Urinary bladder (tissue), 4 donors: ENCODE measurements around the gene SGPP2. TPM values are rescaled to one million over a fixed set of nuclear protein-coding genes. Genes with fewer than 3 reads are reported as not detected.
A peak's percentile ranks its signal among the peaks of the same experiment; 100 is the strongest.

Experiments
- DNase-seq: peaks from one replicate; pipeline ENCODE4 v3.0.0-alpha.2; 2015; ENCODE audit errors: extremely low spot score
- H3K27ac ChIP-seq: one replicate; pipeline ENCODE4 v1.5.1; 2013; ENCODE audit warnings: low read depth, mild to moderate bottlenecking, moderate library complexity
- H3K36me3 ChIP-seq: one replicate; pipeline ENCODE4 v1.6.1; 2013; ENCODE audit warnings: mild to moderate bottlenecking, moderate library complexity; ENCODE audit not compliant: insufficient read depth
- H3K4me1 ChIP-seq: one replicate; pipeline ENCODE4 v1.6.1; 2013; ENCODE audit warnings: mild to moderate bottlenecking, moderate library complexity; ENCODE audit not compliant: insufficient read depth
- H3K4me3 ChIP-seq: one replicate; pipeline ENCODE4 v1.5.1; 2013; ENCODE audit warnings: low read depth, low read length
- WGBS: extraction: QIAGEN DNeasy Blood & Tissue Kit; methylation state at CpG from one replicate; pipeline ENCODE4 v1.1.7; 2013; 5-methylcytosine and 5-hydroxymethylcytosine counted together
- polyA plus RNA-seq: library from polyadenylated mRNA; stranded (reverse); fragments of 200-250 nt; gene quantifications from one replicate; pipeline ENCODE4 v1.2.3, GENCODE V29; 2013
- total RNA-seq: library from RNA; depleted of rRNA; stranded (reverse); fragments of >200 nt; gene quantifications from one replicate; pipeline ENCODE4 v1.2.3, GENCODE V29; 2014
- donor health status: healthy with polysubstance abuse.
- donor health status: healthy.

The SGPP2 gene
- total and polyA plus RNA-seq, 2 donors = 1.9 to 3.5 TPM

GRCh38 chr2:222544661-222545060 is 120.3 kb downstream of the SGPP2 start:
- H3K36me3 ChIP-seq = no peaks in the 10 kb centered on the region
- 75% methylated on average over 1 of the region's 1 CpG for WGBS
- H3K4me1 ChIP-seq = no peaks in the 10 kb centered on the region
- H3K4me3 ChIP-seq = no peak overlapping the region
- no peak for DNase-seq
- no peak overlapping the region for H3K27ac ChIP-seq

- DNase-seq = no peak
- WGBS = 43% methylated on average over 6 of the region's 6 CpGs
- Histone ChIP-seq H3K4me1 (no peaks in the 10 kb centered on the region), H3K4me3 (no peak overlapping the region), H3K27ac (no peak overlapping the region), H3K36me3 (no peaks in the 10 kb centered on the region)
These were observed 121.8 kb downstream of the SGPP2 start for GRCh38 chr2:222545823-222546795.

DNA sequence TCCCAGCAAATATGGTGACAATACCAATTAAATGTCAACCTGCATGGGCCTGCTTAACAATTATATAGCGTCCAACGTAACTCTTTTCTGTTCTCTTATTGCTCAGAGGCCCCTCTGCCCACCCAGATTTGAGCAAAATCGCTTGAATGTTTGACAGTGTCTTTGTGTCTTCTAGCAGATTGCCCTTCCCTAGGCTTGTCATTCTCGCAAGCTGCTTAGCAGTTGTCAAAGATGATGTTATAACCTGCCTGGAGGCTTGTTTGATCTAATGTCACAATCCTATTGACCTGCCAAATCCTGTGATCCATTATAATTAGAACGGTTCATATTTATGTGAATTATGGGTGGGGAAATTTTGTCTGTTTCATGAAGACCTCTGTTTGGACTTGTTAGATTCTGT is 122.7 kb downstream of the SGPP2 start:
- no peaks in the 10 kb centered on the region for H3K4me1 ChIP-seq
- H3K27ac ChIP-seq = no peak overlapping the region
- DNase-seq = no peak
- 81% methylated on average over 5 of the region's 5 CpGs for WGBS
- H3K4me3 ChIP-seq = no peak overlapping the region
- no peaks in the 10 kb centered on the region for H3K36me3 ChIP-seq

DNA sequence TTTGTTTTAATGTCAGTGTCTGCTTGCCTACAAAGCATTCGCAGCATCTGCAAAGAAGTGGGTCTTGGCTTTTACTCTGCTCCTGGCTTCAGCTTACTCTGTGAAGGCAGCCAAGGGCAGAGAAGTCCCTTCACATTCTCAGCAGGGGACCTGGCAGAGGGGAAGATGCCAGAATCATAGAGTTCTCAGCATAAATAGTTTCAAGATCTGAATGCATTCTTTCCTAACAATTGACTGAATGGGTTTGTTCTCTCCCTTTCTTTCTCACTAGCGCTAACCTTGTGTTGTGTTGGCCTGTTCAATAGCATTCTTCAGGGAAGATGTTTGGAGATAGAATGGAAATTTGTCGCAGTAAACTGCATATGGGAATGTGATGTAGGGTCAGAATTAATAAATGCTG is 124.6 kb downstream of the SGPP2 start:
- Histone ChIP-seq H3K36me3 (no peaks in the 10 kb centered on the region), H3K27ac (no peak overlapping the region), H3K4me3 (no peak overlapping the region), H3K4me1 (no peaks in the 10 kb centered on the region)
- 55% methylated on average over 3 of the region's 3 CpGs for WGBS
- no peak for DNase-seq

DNA sequence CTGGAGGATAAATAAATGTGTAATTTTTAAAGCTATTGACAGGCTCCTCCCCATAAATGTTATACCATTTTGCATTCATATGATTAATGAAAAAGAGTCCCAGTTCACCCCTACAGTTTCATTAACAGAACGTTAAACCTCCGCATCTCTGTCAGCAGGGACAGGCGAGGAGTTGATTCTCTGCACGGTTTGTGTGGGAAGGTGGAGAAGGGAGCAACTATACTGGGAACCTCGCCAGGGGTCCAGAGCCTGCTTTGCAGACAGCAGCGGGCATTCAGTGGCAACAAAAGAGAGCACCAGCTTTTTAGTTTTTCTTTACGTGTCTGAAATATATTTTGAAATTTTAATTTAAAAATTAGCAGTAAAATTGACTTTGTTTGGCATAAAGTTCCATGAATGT is 130.2 kb downstream of the SGPP2 start:
- H3K36me3 ChIP-seq = peaks cover 2% of the 10 kb centered on the region
- H3K4me3 ChIP-seq = no peak overlapping the region
- H3K27ac ChIP-seq = no peak overlapping the region
- WGBS = 42% methylated on average over 7 of the region's 7 CpGs
- no peak for DNase-seq
- no peaks in the 10 kb centered on the region for H3K4me1 ChIP-seq

GRCh38 chr2:222561151-222561550 is 136.8 kb downstream of the SGPP2 start:
- Histone ChIP-seq H3K4me1 (peaks cover 1% of the 10 kb centered on the region), H3K36me3 (no peaks in the 10 kb centered on the region), H3K27ac (no peak overlapping the region), H3K4me3 (no peak overlapping the region)
- 89% methylated on average over 4 of the region's 4 CpGs for WGBS
- no peak for DNase-seq

DNA sequence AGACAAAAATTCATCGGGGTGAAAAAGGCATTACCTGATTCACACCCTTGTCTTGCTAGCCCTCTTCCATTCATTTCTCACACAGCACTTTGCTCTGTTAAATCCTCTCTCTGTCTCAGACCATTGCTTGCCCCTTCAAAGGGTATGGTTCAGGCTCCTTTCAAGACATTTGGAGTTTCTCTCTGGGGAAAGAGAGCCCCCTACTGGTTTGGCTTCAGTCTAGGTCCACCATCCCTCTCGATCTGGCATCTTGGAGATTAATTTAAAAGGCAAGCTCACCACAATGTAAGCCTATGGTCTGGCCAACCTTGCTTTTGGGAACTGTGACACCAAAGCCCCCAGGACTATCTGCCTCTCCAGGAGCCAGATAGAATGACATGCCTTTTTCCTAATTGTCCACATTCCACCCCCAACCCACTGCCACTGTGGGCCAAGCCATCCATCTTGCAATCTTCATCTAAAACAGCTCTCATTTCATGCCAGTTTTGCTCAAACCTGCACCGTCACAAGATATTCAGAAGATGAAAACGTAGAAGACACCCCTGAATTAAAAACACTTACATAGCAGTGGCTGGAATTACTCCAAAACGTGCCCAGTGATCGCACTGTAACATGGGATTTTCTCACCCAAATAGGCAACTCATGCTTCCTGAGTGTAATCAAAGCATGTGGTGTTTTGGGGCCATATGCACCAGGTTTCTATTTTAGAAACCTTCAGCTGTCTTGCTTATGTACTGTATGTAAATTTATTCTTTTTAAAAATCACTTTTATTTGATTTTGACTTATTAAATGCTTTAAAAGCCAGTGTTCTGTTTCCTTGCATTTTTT is 137.7 kb downstream of the SGPP2 start:
- Histone ChIP-seq H3K36me3 (no peaks in the 10 kb centered on the region), H3K4me1 (peaks cover 1% of the 10 kb centered on the region), H3K27ac (no peak overlapping the region), H3K4me3 (no peak overlapping the region)
- peak; percentile 26 for DNase-seq
- WGBS = 52% methylated on average over 6 of the region's 6 CpGs

GRCh38 chr2:222563106-222563718 is 138.9 kb downstream of the SGPP2 start:
- 68% methylated on average over 11 of the region's 11 CpGs for WGBS
- no peak for DNase-seq
- Histone ChIP-seq H3K27ac (no peak overlapping the region), H3K36me3 (no peaks in the 10 kb centered on the region), H3K4me3 (no peak overlapping the region), H3K4me1 (peaks cover 1% of the 10 kb centered on the region)

DNA sequence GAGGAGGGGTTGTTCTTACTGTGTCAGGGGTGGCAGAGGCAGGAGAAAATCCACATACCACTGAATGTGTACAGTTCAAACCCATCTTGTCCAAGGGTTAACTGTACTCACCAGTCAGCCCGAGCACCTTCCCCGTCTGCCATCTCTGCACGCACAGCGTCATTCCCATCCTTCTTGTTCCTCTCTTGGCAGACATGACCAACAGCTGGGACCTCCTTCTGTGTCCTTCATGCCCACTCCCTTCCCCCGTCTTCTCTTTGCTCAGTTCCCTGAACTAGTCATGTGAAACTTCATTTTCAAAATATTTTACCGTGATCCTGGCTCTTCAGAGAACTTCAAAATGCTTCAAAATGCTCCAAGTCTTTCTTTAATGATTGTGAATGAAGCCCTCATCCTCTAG is 139.6 kb downstream of the SGPP2 start:
- no peaks in the 10 kb centered on the region for H3K36me3 ChIP-seq
- H3K27ac ChIP-seq = no peak overlapping the region
- H3K4me3 ChIP-seq = no peak overlapping the region
- peaks cover 1% of the 10 kb centered on the region for H3K4me1 ChIP-seq
- no peak for DNase-seq
- WGBS = 82% methylated on average over 6 of the region's 6 CpGs

DNA sequence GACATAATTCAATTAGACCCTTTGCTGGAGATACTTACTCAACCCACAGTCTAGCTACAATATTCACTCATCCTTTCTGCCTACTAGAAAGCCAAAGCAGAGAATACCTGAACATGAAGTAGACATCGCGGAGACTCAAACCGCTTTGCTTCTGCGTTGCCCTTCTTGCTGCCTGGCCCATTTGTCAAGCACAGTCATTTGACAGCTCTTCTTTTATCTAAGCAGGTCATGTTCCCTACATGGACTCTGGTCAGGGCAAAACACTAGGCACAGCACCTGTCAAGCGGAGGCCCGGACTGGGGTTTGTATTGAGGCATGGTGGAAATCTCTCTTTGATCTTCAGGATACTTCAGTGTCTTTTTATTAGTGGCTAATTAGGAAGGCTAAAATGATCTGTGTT is 141.9 kb downstream of the SGPP2 start:
- Histone ChIP-seq H3K4me1 (peaks cover 1% of the 10 kb centered on the region), H3K4me3 (no peak overlapping the region), H3K27ac (no peak overlapping the region), H3K36me3 (no peaks in the 10 kb centered on the region)
- WGBS = 96% methylated on average over 6 of the region's 6 CpGs
- no peak for DNase-seq

GRCh38 chr2:222568865-222569264 is 144.5 kb downstream of the SGPP2 start:
- Histone ChIP-seq H3K4me3 (no peak overlapping the region), H3K27ac (no peak overlapping the region), H3K36me3 (no peaks in the 10 kb centered on the region), H3K4me1 (no peaks in the 10 kb centered on the region)
- WGBS = 20% methylated on average over 4 of the region's 4 CpGs
- no peak for DNase-seq

DNA sequence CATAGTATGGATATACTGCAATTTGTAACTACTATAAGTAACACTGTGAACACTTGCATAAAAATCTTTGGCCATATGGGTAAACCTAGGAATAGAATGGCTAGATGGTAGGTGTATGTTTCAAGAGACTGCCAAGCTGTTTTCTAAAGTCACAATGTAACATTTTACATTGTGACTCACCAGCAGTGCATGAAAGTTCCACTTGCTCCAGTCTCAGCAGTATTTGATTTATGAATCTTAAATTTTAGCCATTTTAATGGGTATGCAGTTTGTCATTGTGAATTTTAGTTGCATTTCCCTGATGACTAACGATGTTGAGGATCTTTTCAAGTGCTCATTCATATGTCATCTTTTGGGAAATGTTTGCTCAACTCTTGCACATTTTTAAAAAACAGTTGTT is 145.5 kb downstream of the SGPP2 start:
- WGBS = 86% methylated on average over 1 of the region's 1 CpG
- H3K4me1 ChIP-seq = no peaks in the 10 kb centered on the region
- no peaks in the 10 kb centered on the region for H3K36me3 ChIP-seq
- no peak for DNase-seq
- H3K27ac ChIP-seq = no peak overlapping the region
- no peak overlapping the region for H3K4me3 ChIP-seq

- Histone ChIP-seq H3K27ac (peak overlapping the region; percentile 7), H3K4me1 (no peaks in the 10 kb centered on the region), H3K36me3 (no peaks in the 10 kb centered on the region), H3K4me3 (no peak overlapping the region)
- peak; percentile 26 for DNase-seq
- WGBS = 84% methylated on average over 6 of the region's 6 CpGs
These were observed 147.9 kb downstream of the SGPP2 start for GRCh38 chr2:222572264-222572721.
